ENCODE measurements around the gene SLC27A2.

Gene SLC27A2

DNA sequence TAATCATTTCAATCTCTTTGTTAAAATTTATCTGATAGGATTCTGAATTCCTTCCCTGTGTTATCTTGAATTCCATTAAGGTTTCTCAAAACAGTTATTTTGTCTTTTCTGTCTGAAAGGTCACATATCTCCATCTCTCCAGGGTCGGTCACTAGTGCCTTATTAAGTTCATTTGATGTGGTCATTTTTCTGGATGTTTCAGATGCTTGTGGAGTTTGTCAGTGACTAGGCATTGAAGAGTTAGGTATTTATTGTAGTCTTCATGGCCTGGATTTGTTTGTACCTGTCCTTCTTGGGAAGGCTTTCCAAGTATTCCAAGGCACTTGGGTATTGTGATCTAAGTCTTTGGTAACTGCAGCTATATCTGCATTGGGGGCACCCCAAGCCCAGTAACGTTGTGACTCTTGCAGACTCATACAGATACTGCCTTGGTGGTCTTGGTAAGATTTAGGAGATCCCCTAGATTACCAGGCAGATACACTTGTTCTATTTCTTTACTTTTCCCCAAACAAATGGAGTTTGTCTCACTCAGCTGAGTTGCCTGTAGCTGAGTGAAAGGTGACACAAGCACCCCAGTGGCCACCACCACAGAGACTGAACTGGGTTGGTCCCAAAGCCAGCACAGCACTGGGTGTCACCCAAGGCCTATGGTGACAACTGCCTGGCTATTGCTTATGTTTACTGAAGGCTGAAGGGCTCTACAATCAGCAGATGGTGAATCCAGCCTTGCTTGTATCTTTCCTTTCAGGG, 18.9 kb upstream of the SLC27A2 start:
- no peak for DNase-seq (ENCODE audit: low read depth)
- in situ Hi-C loops (cut with HindIII; ENCODE audit: low sequenced_read_pairs), result no loop called here
- no peak overlapping the region for H3K4me3 ChIP-seq (ENCODE audit: low read depth, low read length)
- TF ChIP-seq CTCF (IDR thresholded peaks at IDR 0.05; ENCODE audit: low read depth, low read length, missing control alignments), result no peak

DNA sequence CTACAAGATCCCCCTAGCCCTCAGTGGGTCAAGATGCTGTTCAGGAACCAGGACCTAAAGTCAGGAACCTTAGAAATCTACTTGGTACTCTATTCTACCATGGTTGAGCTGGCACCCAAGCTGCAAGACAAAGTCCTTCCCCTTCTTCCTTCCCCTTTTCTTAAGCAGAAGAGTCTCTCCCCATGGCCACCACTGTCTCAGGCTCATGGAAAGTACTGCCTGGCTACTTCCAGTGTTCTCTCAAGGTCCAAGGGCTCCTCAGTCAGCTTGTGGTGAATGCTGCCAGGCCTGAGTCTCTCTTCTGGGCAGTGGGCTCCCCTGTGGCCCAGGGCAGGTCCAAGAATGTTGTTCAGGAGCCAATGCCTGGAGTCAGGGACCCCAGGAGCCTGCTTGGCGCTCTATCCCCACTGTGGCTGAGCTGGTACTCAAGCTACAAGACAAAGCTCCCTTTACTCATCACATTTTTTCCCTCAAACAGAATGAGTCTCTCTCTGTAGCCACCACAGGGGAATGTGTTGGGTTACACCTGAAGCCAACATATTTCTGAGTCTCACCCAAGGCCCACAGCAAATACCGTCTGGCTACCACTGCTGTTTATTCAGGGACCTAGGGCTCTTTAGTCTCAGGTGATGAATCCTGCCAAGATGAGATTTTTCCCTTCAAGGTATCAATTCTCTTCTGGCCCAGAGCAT, 18.1 kb upstream of the SLC27A2 start:
- TF ChIP-seq CTCF (IDR thresholded peaks at IDR 0.05; ENCODE audit: low read depth, low read length, missing control alignments), result no peak
- no peak overlapping the region for H3K4me3 ChIP-seq (ENCODE audit: low read depth, low read length)
- no peak for DNase-seq (ENCODE audit: low read depth)
- in situ Hi-C loops (cut with HindIII; ENCODE audit: low sequenced_read_pairs), result no loop called here

- H3K4me3 ChIP-seq (ENCODE audit: low read depth, low read length), result no peak overlapping the region
- no peak for DNase-seq (ENCODE audit: low read depth)
- no peak for TF ChIP-seq CTCF (IDR thresholded peaks at IDR 0.05; ENCODE audit: low read depth, low read length, missing control alignments)
- in situ Hi-C loops (cut with HindIII; ENCODE audit: low sequenced_read_pairs), result no loop called here
Measured at GRCh38 chr15:50164458-50164857, 17.5 kb upstream of the SLC27A2 start.

- DNase-seq (ENCODE audit: low read depth), result no peak
- no peak for TF ChIP-seq CTCF (IDR thresholded peaks at IDR 0.05; ENCODE audit: low read depth, low read length, missing control alignments)
- H3K4me3 ChIP-seq (ENCODE audit: low read depth, low read length), result no peak overlapping the region
- in situ Hi-C loops (cut with HindIII; ENCODE audit: low sequenced_read_pairs), result no loop called here
Measured at GRCh38 chr15:50166216-50166615, 15.8 kb upstream of the SLC27A2 start.

- TF ChIP-seq CTCF (IDR thresholded peaks at IDR 0.05; ENCODE audit: low read depth, low read length, missing control alignments), result no peak
- no peak for DNase-seq (ENCODE audit: low read depth)
- in situ Hi-C loops (cut with HindIII; ENCODE audit: low sequenced_read_pairs), result no loop called here
Measured at GRCh38 chr15:50167110-50167509, 14.9 kb upstream of the SLC27A2 start.

DNA sequence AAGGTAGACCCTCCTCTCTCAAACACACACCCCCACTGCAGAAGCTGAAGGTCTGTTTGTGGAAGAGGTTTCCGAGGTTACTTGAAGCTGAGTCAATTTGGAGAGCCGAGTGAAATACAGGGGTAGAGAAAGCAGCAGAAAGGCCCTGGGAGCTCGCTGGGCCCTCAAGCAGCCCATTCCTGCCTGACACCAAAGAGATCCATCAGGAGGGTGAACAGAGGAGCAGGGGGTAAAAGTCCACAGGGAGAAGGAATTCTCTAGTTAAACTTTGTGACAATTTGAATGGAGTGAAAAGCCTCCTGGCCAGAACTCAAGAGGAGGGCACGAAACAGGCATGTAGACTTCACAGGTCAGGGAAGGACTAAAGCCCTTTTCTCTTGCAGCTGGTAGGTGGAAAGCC, 13.6 kb upstream of the SLC27A2 start:
- TF ChIP-seq CTCF (IDR thresholded peaks at IDR 0.05; ENCODE audit: low read depth, low read length, missing control alignments), result no peak
- H3K4me3 ChIP-seq (ENCODE audit: low read depth, low read length), result no peak overlapping the region
- no peak for DNase-seq (ENCODE audit: low read depth)
- in situ Hi-C loops (cut with HindIII; ENCODE audit: low sequenced_read_pairs), result no loop called here

More at GRCh38 chr15:50167110-50167509, 14.9 kb upstream of the SLC27A2 start:
- H3K4me3 ChIP-seq (ENCODE audit: low read depth, low read length), result no peak overlapping the region

Measured in astrocyte of the cerebellum (primary cell).